ENCODE results near the gene MINAR1.

DNA sequence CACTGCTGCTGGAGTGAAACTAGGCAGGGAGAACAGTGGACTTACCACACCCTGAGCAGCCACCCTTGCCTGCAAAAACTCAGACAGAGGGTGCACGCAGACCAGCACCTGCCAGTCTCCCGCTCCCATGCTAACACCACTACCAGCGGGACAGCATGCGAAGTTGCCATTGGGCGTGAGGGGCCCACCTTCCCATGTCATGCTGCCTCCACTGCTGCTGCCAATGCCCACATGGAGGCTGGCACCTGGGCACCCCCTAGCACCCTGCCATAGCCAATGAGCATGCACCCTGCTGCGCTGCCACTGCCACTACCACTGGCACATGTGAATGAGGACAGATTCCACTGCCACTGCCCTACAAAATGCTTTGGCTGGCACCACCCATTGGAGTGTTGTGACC lies 19.7 kb upstream of the MINAR1 start:
- TF ChIP-seq, protein P1, sequence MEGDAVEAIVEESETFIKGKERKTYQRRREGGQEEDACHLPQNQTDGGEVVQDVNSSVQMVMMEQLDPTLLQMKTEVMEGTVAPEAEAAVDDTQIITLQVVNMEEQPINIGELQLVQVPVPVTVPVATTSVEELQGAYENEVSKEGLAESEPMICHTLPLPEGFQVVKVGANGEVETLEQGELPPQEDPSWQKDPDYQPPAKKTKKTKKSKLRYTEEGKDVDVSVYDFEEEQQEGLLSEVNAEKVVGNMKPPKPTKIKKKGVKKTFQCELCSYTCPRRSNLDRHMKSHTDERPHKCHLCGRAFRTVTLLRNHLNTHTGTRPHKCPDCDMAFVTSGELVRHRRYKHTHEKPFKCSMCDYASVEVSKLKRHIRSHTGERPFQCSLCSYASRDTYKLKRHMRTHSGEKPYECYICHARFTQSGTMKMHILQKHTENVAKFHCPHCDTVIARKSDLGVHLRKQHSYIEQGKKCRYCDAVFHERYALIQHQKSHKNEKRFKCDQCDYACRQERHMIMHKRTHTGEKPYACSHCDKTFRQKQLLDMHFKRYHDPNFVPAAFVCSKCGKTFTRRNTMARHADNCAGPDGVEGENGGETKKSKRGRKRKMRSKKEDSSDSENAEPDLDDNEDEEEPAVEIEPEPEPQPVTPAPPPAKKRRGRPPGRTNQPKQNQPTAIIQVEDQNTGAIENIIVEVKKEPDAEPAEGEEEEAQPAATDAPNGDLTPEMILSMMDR (IDR thresholded peaks at IDR 0.05; ENCODE audit: low read length) = no peak
- TF ChIP-seq EZH2 (IDR thresholded peaks at IDR 0.05; ENCODE audit: borderline replicate concordance, low read length) = no peak

All from OCI-LY1 (cell line).